Effector memory CD4-positive, alpha-beta T cell (primary cell): ENCODE measurements around the gene ARL3.
"Not testable (repeated sequence)": the region's sequence is repeated elsewhere in the genome, so short reads cannot be mapped to it uniquely, and the experiment has no call there.

Source experiments
- DNase-seq, 3 donors: peaks; one replicate each; pipeline ENCODE4 v3.0.0-alpha.2; 2020
- H3K27ac ChIP-seq: 2 replicates; pipeline ENCODE4 v1.7.0; 2013; ENCODE audit warnings: mild to moderate bottlenecking, low read length, moderate library complexity; ENCODE audit not compliant: insufficient read depth, poor library complexity, severe bottlenecking
- H3K27me3 ChIP-seq: replicated peaks from 2 replicates; pipeline ENCODE4 v1.7.0; 2013; ENCODE audit warnings: mild to moderate bottlenecking, low read length; ENCODE audit not compliant: insufficient read depth, control insufficient read depth, poor library complexity, severe bottlenecking
- H3K36me3 ChIP-seq: 2 replicates; pipeline ENCODE4 v1.7.0; 2013; ENCODE audit warnings: mild to moderate bottlenecking, low read length, moderate library complexity; ENCODE audit not compliant: control insufficient read depth, insufficient read depth
- H3K4me1 ChIP-seq: 2 replicates; pipeline ENCODE4 v1.7.0; 2013; ENCODE audit warnings: low read length, mild to moderate bottlenecking; ENCODE audit not compliant: control insufficient read depth, insufficient read depth, poor library complexity, severe bottlenecking
- H3K4me3 ChIP-seq: 2 replicates; pipeline ENCODE4 v1.7.0; 2013; ENCODE audit warnings: low read length, low read depth, mild to moderate bottlenecking; ENCODE audit not compliant: insufficient read depth, poor library complexity, severe bottlenecking
- H3K9me3 ChIP-seq: 2 replicates; pipeline ENCODE4 v1.7.0; 2013; ENCODE audit warnings: mild to moderate bottlenecking, low read length, moderate library complexity; ENCODE audit not compliant: control insufficient read depth

Gene ARL3

GRCh38 chr10:102752934-102753664 lies 38.9 kb upstream of the ARL3 start:
- no peaks in the 10 kb centered on the region for H3K36me3 ChIP-seq
- no peak overlapping the region for H3K27ac ChIP-seq
- H3K27me3 ChIP-seq, result no peaks in the 10 kb centered on the region
- no peaks in the 10 kb centered on the region for H3K9me3 ChIP-seq
- peaks cover 14% of the 10 kb centered on the region for H3K4me1 ChIP-seq
- H3K4me3 ChIP-seq, result no peak overlapping the region
- DNase-seq, result no peak

- Histone ChIP-seq H3K27ac (no peak overlapping the region), H3K27me3 (no peaks in the 10 kb centered on the region), H3K36me3 (no peaks in the 10 kb centered on the region), H3K9me3 (no peaks in the 10 kb centered on the region), H3K4me1 (peaks cover 14% of the 10 kb centered on the region), H3K4me3 (no peak overlapping the region)
- no peak for DNase-seq
Observed at GRCh38 chr10:102752266-102752930, 38.2 kb upstream of the ARL3 start.

- Histone ChIP-seq H3K36me3 (no peaks in the 10 kb centered on the region), H3K27ac (no peak overlapping the region), H3K4me3 (no peak overlapping the region), H3K9me3 (no peaks in the 10 kb centered on the region), H3K27me3 (no peaks in the 10 kb centered on the region), H3K4me1 (peaks cover 14% of the 10 kb centered on the region)
- no peak for DNase-seq
Observed at GRCh38 chr10:102745157-102745556, 31.0 kb upstream of the ARL3 start.

GRCh38 chr10:102744374-102745051 lies 30.3 kb upstream of the ARL3 start:
- DNase-seq, result no peak
- Histone ChIP-seq H3K27ac (peak overlapping the region; percentile 67), H3K36me3 (no peaks in the 10 kb centered on the region), H3K9me3 (no peaks in the 10 kb centered on the region), H3K4me3 (peak overlapping the region; percentile 76), H3K27me3 (no peaks in the 10 kb centered on the region), H3K4me1 (peaks cover 14% of the 10 kb centered on the region)

- peak; percentile 90 to 95 (median 91) for DNase-seq
- Histone ChIP-seq H3K27me3 (no peaks in the 10 kb centered on the region), H3K36me3 (no peaks in the 10 kb centered on the region), H3K4me1 (peaks cover 14% of the 10 kb centered on the region), H3K9me3 (no peaks in the 10 kb centered on the region), H3K4me3 (peak within 1 kb of the TSS; percentile 76), H3K27ac (peak within 1 kb of the TSS; percentile 67)
Observed at GRCh38 chr10:102743588-102744373, 29.6 kb upstream of the ARL3 start, which contains the start of gene WBP1L. Gene WBP1L, plus strand, starts transcription at chr10:102743948. Its CDS starts 106 bp downstream, at chr10:102744054.

GRCh38 chr10:102743078-102743587 lies 28.9 kb upstream of the ARL3 start:
- H3K36me3 ChIP-seq, result no peaks in the 10 kb centered on the region
- no peak overlapping the region for H3K27ac ChIP-seq
- H3K27me3 ChIP-seq, result no peaks in the 10 kb centered on the region
- no peak overlapping the region for H3K4me3 ChIP-seq
- no peaks in the 10 kb centered on the region for H3K9me3 ChIP-seq
- H3K4me1 ChIP-seq, result peaks cover 14% of the 10 kb centered on the region
- no peak for DNase-seq

GRCh38 chr10:102742313-102742712 lies 28.1 kb upstream of the ARL3 start:
- not testable (repeated sequence) for H3K9me3 ChIP-seq, H3K27me3 ChIP-seq, H3K4me3 ChIP-seq

GRCh38 chr10:102741726-102742237 lies 27.6 kb upstream of the ARL3 start:
- Histone ChIP-seq H3K36me3 (peaks cover 4% of the 10 kb centered on the region), H3K9me3 (no peaks in the 10 kb centered on the region), H3K27ac (no peak overlapping the region), H3K4me1 (peaks cover 14% of the 10 kb centered on the region), H3K27me3 (no peaks in the 10 kb centered on the region), H3K4me3 (no peak overlapping the region)
- no peak for DNase-seq

More at GRCh38 chr10:102742313-102742712, 28.1 kb upstream of the ARL3 start:
- H3K27ac ChIP-seq, DNase-seq, H3K36me3 ChIP-seq: not testable (repeated sequence)
- H3K4me1 ChIP-seq, result peaks cover 14% of the 10 kb centered on the region

- Histone ChIP-seq H3K27ac (no peak overlapping the region), H3K4me1 (peaks cover 4% of the 10 kb centered on the region), H3K36me3 (peaks cover 9% of the 10 kb centered on the region), H3K27me3 (no peaks in the 10 kb centered on the region), H3K4me3 (no peak overlapping the region), H3K9me3 (no peaks in the 10 kb centered on the region)
- no peak for DNase-seq
Observed at GRCh38 chr10:102740229-102740628, 26.0 kb upstream of the ARL3 start.
